Liver (tissue), 9 donors: ENCODE data around the gene OLFML1. TPM values are rescaled to one million over a fixed set of nuclear protein-coding genes. Genes with fewer than 3 reads are reported as not detected.

Experiments used
- DNase-seq: peaks from one replicate; pipeline ENCODE4 v3.0.0-alpha.2; 2017; ENCODE audit warnings: low spot score
- H3K27ac ChIP-seq, 2 donors: one replicate each; pipeline ENCODE4 v1.7.0; 2013; ENCODE audit warnings: inconsistent platforms in 2 of 2, low read length in 2 of 2, control low read depth in 1 of 2, low read depth in 1 of 2, mild to moderate bottlenecking in 1 of 2
- H3K27me3 ChIP-seq, 4 donors: one replicate each; pipeline versions ENCODE4 v1.6.1 to v1.7.0; 2013; ENCODE audit warnings: low read length in 3 of 4, inconsistent platforms in 1 of 4, mild to moderate bottlenecking in 1 of 4, moderate library complexity in 1 of 4; ENCODE audit not compliant: control insufficient read depth in 4 of 4, insufficient read depth in 4 of 4
- H3K36me3 ChIP-seq, 4 donors: one replicate each; pipeline versions ENCODE4 v1.6.1 to v1.7.0; 2013; ENCODE audit warnings: low read length in 3 of 4, mild to moderate bottlenecking in 3 of 4, low read depth in 1 of 4, moderate library complexity in 1 of 4; ENCODE audit not compliant: control insufficient read depth in 4 of 4, insufficient read depth in 3 of 4
- H3K4me1 ChIP-seq, 4 donors: one replicate each; pipeline versions ENCODE4 v1.6.1 to v1.7.0; 2013; ENCODE audit warnings: low read length in 3 of 4, mild to moderate bottlenecking in 3 of 4, moderate library complexity in 1 of 4; ENCODE audit not compliant: control insufficient read depth in 4 of 4, insufficient read depth in 4 of 4
- H3K4me3 ChIP-seq, 3 donors: one replicate each; pipeline versions ENCODE4 v1.6.1 to v1.7.0; 2013; ENCODE audit warnings: low read length in 3 of 3, control low read depth in 1 of 3, low read depth in 1 of 3, mild to moderate bottlenecking in 1 of 3
- H3K9ac ChIP-seq, 2 donors: one replicate each; pipeline ENCODE4 v1.7.0; 2013; ENCODE audit warnings: low read length in 2 of 2, mild to moderate bottlenecking in 2 of 2, moderate library complexity in 2 of 2, control low read depth in 1 of 2, low read depth in 1 of 2
- H3K9me3 ChIP-seq, 4 donors: one replicate each; pipeline versions ENCODE4 v1.6.1 to v1.7.0; 2013; ENCODE audit warnings: low read length in 3 of 4; ENCODE audit not compliant: control insufficient read depth in 4 of 4
- ATF3 ChIP-seq: IDR thresholded peaks from 2 replicates; pipeline ENCODE4 v1.6.1; 2016; ENCODE audit warnings: antibody characterized with exemption
- CTCF ChIP-seq: fragments of 150-350 bp; IDR thresholded peaks from 2 replicates; pipeline ENCODE4 v1.5.1; 2017; ENCODE audit warnings: improper control_type of control experiment, low read depth, low read length; ENCODE audit not compliant: missing input control
- EGR1 ChIP-seq, 2 donors: IDR thresholded peaks; 2 replicates each; pipeline ENCODE4 v1.6.1; 2016 to 2018; ENCODE audit warnings: antibody characterized with exemption in 2 of 2, low read depth in 2 of 2
- FOXA1 ChIP-seq: IDR thresholded peaks from 2 replicates; pipeline ENCODE4 v1.6.1; 2016; ENCODE audit warnings: antibody characterized with exemption
- FOXA2 ChIP-seq: IDR thresholded peaks from 2 replicates; pipeline ENCODE4 v1.6.1; 2016; ENCODE audit warnings: antibody characterized with exemption
- GABPA ChIP-seq, 2 donors: IDR thresholded peaks in 1 of 2; conservative IDR thresholded peaks in 1 of 2; 2 replicates each; pipeline ENCODE4 v1.6.1; 2016; ENCODE audit warnings: antibody characterized with exemption in 2 of 2, mild to moderate bottlenecking in 1 of 2, moderate library complexity in 1 of 2
- HNF4A ChIP-seq, 2 donors: conservative IDR thresholded peaks; 2 replicates each; pipeline ENCODE4 v1.6.1; 2016; ENCODE audit warnings: antibody characterized with exemption in 2 of 2, mild to moderate bottlenecking in 2 of 2
- HNF4G ChIP-seq: IDR thresholded peaks from 2 replicates; pipeline ENCODE4 v1.6.1; 2016; ENCODE audit warnings: antibody characterized with exemption
- JUND ChIP-seq, 2 donors: IDR thresholded peaks; 2 replicates each; pipeline ENCODE4 v1.6.1; 2016; ENCODE audit warnings: antibody characterized with exemption in 2 of 2
- MAX ChIP-seq: IDR thresholded peaks from 2 replicates; pipeline ENCODE4 v1.6.1; 2016; ENCODE audit warnings: antibody characterized with exemption
- NR2F2 ChIP-seq: IDR thresholded peaks from 2 replicates; pipeline ENCODE4 v1.6.1; 2016; ENCODE audit warnings: antibody characterized with exemption
- RAD21 ChIP-seq, 2 donors: IDR thresholded peaks; 2 replicates each; pipeline ENCODE4 v1.6.1; 2016; ENCODE audit warnings: antibody characterized with exemption in 2 of 2, mild to moderate bottlenecking in 2 of 2
- REST ChIP-seq: IDR thresholded peaks from 2 replicates; pipeline ENCODE4 v1.6.1; 2016; ENCODE audit warnings: antibody characterized with exemption, mild to moderate bottlenecking
- RXRA ChIP-seq, 2 donors: IDR thresholded peaks; 2 replicates each; pipeline ENCODE4 v1.6.1; 2017 to 2018; ENCODE audit warnings: antibody characterized with exemption in 2 of 2, mild to moderate bottlenecking in 1 of 2
- SP1 ChIP-seq: IDR thresholded peaks from 2 replicates; pipeline ENCODE4 v1.6.1; 2018; ENCODE audit warnings: antibody characterized with exemption, mild to moderate bottlenecking
- TAF1 ChIP-seq: conservative IDR thresholded peaks from 2 replicates; pipeline ENCODE4 v1.6.1; 2016; ENCODE audit warnings: antibody characterized with exemption, mild to moderate bottlenecking
- YY1 ChIP-seq: IDR thresholded peaks from 2 replicates; pipeline ENCODE4 v1.6.1; 2016; ENCODE audit warnings: antibody characterized with exemption, mild to moderate bottlenecking
- ZBTB33 ChIP-seq: IDR thresholded peaks from 2 replicates; pipeline ENCODE4 v1.6.1; 2016; ENCODE audit warnings: antibody characterized with exemption
- WGBS: extraction: QIAGEN DNeasy Blood & Tissue Kit; methylation state at CpG from one replicate; pipeline ENCODE4 v1.1.7; 2013; 5-methylcytosine and 5-hydroxymethylcytosine counted together
- polyA plus RNA-seq, 2 donors: library from polyadenylated mRNA; stranded (reverse) in 1 of 2; unstranded in 1 of 2; fragments of 200-250 nt in 1 of 2; fragments of >200 nt in 1 of 2; fragmentation: Nextera tagmentation in 1 of 2; extraction: Ambion mirVana in 1 of 2; gene quantifications; one replicate each; pipeline versions ENCODE4 v1.2.1 to v1.2.3, GENCODE V29; 2013 to 2015
- total RNA-seq, 2 donors: library from RNA; depleted of rRNA; stranded (reverse); fragments of >200 nt; gene quantifications; one replicate each; pipeline ENCODE4 v1.2.3, GENCODE V29; 2014
- donor health status: healthy.
- donor health status: healthy.
- donor health status: healthy.
- donor health status: healthy.
- donor health status: healthy.

The OLFML1 gene
- total and polyA plus RNA-seq, 4 donors, result 2.8 to 4.2 (median 2.9) TPM

- no peak for DNase-seq
- H3K27ac ChIP-seq, result peak overlapping the region; percentile 22 to 47
- no peaks in the 10 kb centered on the region for H3K9me3 ChIP-seq
- H3K27me3 ChIP-seq, result no peaks in the 10 kb centered on the region
- no peak overlapping the region for H3K4me3 ChIP-seq
- no peaks in the 10 kb centered on the region for H3K36me3 ChIP-seq
- peaks cover 26 to 73% (median 33%) of the 10 kb centered on the region in 4 donors for H3K4me1 ChIP-seq
- WGBS, result 82% methylated on average over 1 of the region's 1 CpG
- no peak overlapping the region for H3K9ac ChIP-seq
- TF ChIP-seq FOXA2, result no peak
- TF ChIP-seq EGR1 (IDR thresholded peaks at IDR 0.05; ENCODE audit: low read depth in 2 of 2), result no peak
- no peak for TF ChIP-seq HNF4G
- TF ChIP-seq ZBTB33, result no peak
- no peak for TF ChIP-seq GABPA (IDR thresholded peaks at IDR 0.05 in 1 of 2, conservative IDR thresholded peaks at IDR 0.05 in 1 of 2)
- no peak for TF ChIP-seq JUND (IDR thresholded peaks at IDR 0.05)
- TF ChIP-seq ATF3, result no peak
- TF ChIP-seq SP1, result no peak
- no peak for TF ChIP-seq TAF1
- no peak for TF ChIP-seq HNF4A (conservative IDR thresholded peaks at IDR 0.05)
- no peak for TF ChIP-seq MAX
- no peak for TF ChIP-seq RXRA (IDR thresholded peaks at IDR 0.05)
- TF ChIP-seq FOXA1, result no peak
- no peak for TF ChIP-seq RAD21 (IDR thresholded peaks at IDR 0.05)
- no peak for TF ChIP-seq CTCF
- no peak for TF ChIP-seq YY1
- no peak for TF ChIP-seq NR2F2
- TF ChIP-seq REST, result no peak
Observed at GRCh38 chr11:7527029-7527428, 41.7 kb downstream of the OLFML1 start.
